Fibroblast of mammary gland (primary cell): ENCODE results near the gene DNASE1L2.

Experiments
- DNase-seq: peaks from one replicate; pipeline ENCODE4 v3.0.0-alpha.2; 2010; ENCODE audit warnings: low read depth
- H3K4me3 ChIP-seq: 2 replicates; pipeline ENCODE4 v1.5.1; 2011; ENCODE audit warnings: low read depth, mild to moderate bottlenecking, low read length, moderate library complexity; ENCODE audit not compliant: control insufficient read depth
- CTCF ChIP-seq: conservative IDR thresholded peaks from 2 replicates; pipeline ENCODE4 v1.5.1; 2011; ENCODE audit warnings: low read depth, low read length, inconsistent platforms; ENCODE audit not compliant: control insufficient read depth, insufficient read depth

DNASE1L2 gene

DNA sequence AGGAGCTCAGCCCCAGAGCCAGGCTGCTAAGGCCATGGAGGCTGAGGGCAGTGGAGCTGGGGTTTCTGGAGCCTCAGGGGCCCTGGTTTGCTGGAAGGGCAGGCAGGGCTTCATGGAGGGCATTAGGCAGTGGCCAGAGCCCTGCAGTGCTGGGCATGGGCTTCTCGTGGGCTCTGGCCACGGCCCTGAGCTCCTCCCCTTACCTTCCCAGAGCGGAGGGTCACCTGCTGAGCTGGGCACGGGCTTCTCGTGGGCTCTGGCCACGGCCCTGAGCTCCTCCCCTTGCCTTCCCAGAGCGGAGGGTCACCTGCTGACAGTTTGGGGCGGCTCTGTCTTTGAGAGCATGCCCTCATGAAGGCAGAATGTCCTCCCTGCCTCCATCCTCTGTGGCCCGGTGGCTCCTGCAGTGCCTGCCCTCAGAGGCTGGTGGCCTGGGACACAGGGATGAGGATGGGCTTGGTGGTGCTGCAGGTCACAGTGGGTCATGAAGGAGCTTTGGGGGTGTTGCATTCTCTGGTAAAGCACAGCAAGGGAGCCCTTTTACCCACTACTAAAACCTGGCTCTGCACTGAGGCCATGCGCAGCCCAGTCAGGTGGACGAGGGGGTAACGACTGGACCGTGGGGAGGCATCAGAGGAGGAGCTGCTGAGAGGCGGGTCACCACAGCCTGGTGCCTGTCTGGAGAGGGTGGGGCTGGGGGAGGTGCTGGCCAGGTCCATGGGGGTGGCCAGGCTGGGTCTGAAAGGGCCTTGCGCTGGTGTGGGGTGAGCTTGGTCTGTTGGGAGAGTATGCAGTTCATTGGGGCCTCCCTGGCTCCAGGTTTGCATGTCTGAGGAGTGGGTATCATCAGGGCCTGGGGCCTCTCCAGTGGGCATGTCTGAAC, 34.6 kb downstream of the DNASE1L2 start:
- no peak overlapping the region for H3K4me3 ChIP-seq
- no peak for TF ChIP-seq CTCF

DNA sequence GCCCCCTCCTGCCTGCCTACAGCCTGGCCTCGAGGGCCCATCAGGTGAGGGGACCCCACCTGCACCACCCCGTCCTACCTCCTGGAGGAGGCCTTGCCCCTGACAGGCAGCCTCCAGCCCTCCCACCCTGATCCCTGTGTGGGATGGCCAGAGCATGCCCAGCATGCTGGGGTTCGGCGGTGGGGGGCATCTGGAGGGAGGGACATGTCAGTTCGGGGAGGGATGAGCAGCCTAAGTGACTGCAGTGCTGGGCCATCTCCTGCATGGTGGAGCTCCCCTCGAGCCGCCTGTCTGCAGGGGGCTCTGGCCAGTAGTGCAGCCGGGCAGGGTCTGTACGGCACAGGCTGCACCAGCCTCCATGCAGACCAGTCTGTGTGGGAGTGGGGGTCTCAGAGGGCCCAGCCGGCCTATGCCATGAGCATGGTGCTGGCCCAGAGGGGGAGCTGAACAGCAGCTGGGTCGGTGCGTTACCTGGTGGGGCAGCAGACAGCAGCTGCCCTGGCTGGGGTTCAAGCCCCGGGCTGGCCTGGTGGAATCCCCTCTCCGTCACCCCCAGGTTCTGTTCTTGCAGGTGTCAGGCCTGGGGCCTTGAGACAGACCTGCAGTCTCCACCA, 35.7 kb downstream of the DNASE1L2 start:
- H3K4me3 ChIP-seq = no peak overlapping the region
- no peak for DNase-seq

More for the DNA sequence above, 34.6 kb downstream of the DNASE1L2 start:
- DNase-seq = no peak

DNA sequence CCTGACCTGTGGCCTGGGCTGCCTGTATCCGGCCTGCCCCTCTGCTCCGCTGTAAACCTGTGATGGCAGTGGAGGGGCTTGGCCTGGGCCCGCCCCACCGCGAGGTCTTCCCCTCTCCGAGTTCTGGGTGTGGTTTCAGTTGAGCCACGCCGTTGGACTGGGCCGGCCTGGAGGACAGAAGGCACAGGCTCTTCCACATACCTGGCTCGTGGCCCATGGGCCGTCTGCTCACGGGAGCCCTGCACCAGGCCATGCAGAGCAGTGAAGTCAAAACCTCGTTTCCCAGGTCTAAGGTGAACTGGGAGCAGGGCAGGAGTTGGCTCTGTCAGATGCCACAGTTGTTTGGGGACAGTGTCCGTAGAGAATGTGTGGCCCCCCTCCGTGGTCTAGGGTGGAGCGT, 37.2 kb downstream of the DNASE1L2 start:
- no peak for DNase-seq
- TF ChIP-seq CTCF = no peak
- no peak overlapping the region for H3K4me3 ChIP-seq

More for the DNA sequence above, 35.7 kb downstream of the DNASE1L2 start:
- no peak for TF ChIP-seq CTCF

DNA sequence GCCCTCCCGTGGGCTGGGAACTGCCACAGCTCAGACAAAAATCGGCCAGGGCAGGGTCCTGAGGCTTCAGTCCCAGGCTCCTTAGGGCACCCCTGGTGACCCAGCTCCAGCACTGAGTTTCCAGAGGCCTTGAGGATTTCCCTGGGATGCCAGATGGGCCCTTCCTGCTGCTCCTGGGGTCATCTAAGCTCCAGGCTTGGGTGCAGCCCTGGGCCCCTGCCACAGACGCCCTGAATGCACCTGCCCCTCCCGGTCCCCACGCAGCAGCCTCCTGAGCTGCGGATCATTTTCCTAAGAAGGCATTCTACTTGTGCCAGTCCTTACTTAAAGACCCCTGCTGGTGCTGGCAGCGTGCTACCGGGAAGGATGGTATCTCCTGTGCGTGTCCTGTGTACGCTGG, 37.7 kb downstream of the DNASE1L2 start:
- no peak for TF ChIP-seq CTCF
- H3K4me3 ChIP-seq = no peak overlapping the region
- no peak for DNase-seq

GRCh38 chr16:2275476-2276367, 39.5 kb downstream of the DNASE1L2 start:
- no peak for DNase-seq
- no peak for TF ChIP-seq CTCF
- no peak overlapping the region for H3K4me3 ChIP-seq

GRCh38 chr16:2276368-2277195, 40.3 kb downstream of the DNASE1L2 start:
- no peak overlapping the region for H3K4me3 ChIP-seq
- no peak for DNase-seq
- no peak for TF ChIP-seq CTCF
